Measurements from ENCODE around the gene NLRP13. TPM values are rescaled to one million over a fixed set of nuclear protein-coding genes. Genes with fewer than 3 reads are reported as not detected.
"Not testable (repeated sequence)": the region's sequence is repeated elsewhere in the genome, so short reads cannot be mapped to it uniquely, and the experiment has no call there.

NLRP13 gene
- total and polyA plus RNA-seq, 2 experiments from 2014 or later: not detected

DNA sequence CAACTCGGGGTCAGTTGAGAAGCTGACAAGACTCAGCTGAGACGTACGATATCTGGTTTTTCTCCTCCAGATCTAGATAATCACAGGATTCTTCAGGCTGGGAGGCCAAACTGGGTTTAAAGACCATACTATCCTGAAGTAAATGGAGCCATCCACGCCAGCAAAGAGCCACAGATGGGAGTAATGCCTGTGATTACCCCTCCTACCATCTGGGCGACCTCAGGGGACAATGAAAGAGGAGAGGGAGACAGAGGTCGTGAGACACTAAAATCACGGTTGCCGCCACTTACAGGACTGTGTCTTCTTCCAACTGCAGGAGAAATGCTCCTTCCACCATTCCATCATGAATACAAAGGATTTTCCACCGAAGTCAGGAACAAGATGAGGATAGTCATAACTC is 3.1 kb upstream of the NLRP13 start:
- no peaks in the 10 kb centered on the region for H3K9me3 ChIP-seq (ENCODE audit: low read depth)
- no peaks in the 10 kb centered on the region for H3K27me3 ChIP-seq
- H3K36me3 ChIP-seq: no peaks in the 10 kb centered on the region
- no peak overlapping the region for H3K4me3 ChIP-seq
- no peak overlapping the region for H3K27ac ChIP-seq
- TF ChIP-seq, protein P1, sequence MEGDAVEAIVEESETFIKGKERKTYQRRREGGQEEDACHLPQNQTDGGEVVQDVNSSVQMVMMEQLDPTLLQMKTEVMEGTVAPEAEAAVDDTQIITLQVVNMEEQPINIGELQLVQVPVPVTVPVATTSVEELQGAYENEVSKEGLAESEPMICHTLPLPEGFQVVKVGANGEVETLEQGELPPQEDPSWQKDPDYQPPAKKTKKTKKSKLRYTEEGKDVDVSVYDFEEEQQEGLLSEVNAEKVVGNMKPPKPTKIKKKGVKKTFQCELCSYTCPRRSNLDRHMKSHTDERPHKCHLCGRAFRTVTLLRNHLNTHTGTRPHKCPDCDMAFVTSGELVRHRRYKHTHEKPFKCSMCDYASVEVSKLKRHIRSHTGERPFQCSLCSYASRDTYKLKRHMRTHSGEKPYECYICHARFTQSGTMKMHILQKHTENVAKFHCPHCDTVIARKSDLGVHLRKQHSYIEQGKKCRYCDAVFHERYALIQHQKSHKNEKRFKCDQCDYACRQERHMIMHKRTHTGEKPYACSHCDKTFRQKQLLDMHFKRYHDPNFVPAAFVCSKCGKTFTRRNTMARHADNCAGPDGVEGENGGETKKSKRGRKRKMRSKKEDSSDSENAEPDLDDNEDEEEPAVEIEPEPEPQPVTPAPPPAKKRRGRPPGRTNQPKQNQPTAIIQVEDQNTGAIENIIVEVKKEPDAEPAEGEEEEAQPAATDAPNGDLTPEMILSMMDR (IDR thresholded peaks at IDR 0.05; ENCODE audit: low read depth, low read length): no peak
- no peaks in the 10 kb centered on the region for H3K4me1 ChIP-seq (ENCODE audit: low read depth)
- DNase-seq (ENCODE audit: low read depth in 1 of 2, low spot score in 1 of 2): no peak

DNA sequence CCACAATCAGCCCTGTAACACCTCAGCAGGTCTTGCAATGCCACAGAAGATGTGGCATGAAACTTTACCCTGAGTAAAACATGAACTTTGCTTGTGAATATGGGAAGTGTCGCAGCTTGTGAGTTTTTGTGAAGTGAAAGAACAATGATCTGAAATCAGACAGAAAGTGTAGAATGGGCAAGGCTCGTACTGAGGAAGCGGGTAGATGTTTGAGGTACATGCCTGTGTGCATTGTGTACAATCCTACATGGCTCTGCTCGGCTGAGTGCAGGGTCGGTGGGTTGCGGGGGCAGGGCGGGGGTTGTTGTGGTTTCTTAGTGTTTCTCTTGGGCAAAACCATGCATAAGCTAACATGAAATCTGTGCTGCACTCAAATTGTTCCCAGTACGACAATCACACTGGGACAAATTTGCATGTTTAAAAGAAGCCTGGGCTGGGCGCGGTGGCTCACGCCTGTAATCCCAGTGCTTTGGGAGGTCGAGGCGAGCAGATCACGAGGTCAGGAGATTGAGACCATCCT is 1.1 kb downstream of the NLRP13 start:
- TF ChIP-seq, protein P1 (IDR thresholded peaks at IDR 0.05; ENCODE audit: low read depth, low read length): no peak
- Histone ChIP-seq H3K36me3 (no peaks in the 10 kb centered on the region), H3K27ac (no peak overlapping the region), H3K4me3 (no peak overlapping the region), H3K4me1 (ENCODE audit: low read depth) (no peaks in the 10 kb centered on the region), H3K27me3 (no peaks in the 10 kb centered on the region), H3K9me3 (ENCODE audit: low read depth) (no peaks in the 10 kb centered on the region)
- DNase-seq (ENCODE audit: low read depth in 1 of 2, low spot score in 1 of 2): no peak

DNA sequence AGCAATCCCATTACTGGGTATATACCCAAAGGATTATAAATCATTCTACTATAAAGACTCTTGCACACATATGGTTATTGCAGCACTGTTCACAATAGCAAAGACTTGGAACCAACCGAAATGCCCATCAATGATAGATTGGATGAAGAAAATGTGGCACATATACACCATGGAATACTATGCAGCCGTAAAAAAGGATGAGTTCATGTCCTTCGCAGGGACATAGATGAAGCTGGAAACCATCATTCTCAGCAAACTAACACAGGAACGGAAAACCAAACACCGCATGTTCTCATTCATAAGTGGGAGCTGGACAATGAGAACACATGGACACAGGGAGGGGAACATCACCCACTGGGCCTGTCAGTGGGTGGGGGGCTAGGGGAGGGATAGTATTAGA is 2.9 kb downstream of the NLRP13 start:
- not testable (repeated sequence) for H3K36me3 ChIP-seq; H3K4me1 ChIP-seq (ENCODE audit: low read depth); H3K4me3 ChIP-seq; H3K27ac ChIP-seq; H3K27me3 ChIP-seq; DNase-seq (ENCODE audit: low read depth in 1 of 2, low spot score in 1 of 2); H3K9me3 ChIP-seq (ENCODE audit: low read depth)

DNA sequence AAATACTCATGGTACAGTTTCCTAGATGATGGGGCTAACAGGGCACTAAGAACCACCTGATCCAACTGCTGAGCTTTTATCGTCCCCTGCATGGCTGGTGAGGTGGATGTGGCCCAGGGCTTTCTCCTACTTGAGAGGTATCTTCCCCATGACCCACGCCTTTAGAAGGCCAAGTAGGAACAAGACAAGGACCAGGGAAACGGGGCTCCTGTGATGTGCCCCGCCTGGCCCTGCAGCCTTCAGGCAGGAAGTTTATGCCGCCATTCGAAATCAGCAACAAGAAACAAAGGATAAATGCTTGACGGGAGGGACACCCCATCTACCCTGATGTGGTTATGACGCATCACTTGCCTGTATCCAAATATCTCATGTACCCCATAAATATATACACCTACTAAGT is 4.1 kb downstream of the NLRP13 start:
- no peaks in the 10 kb centered on the region for H3K4me1 ChIP-seq (ENCODE audit: low read depth)
- DNase-seq (ENCODE audit: low read depth in 1 of 2, low spot score in 1 of 2): no peak
- no peaks in the 10 kb centered on the region for H3K36me3 ChIP-seq
- H3K9me3 ChIP-seq (ENCODE audit: low read depth): no peaks in the 10 kb centered on the region
- no peaks in the 10 kb centered on the region for H3K27me3 ChIP-seq
- no peak overlapping the region for H3K4me3 ChIP-seq
- TF ChIP-seq, protein P1 (IDR thresholded peaks at IDR 0.05; ENCODE audit: low read depth, low read length): no peak
- no peak overlapping the region for H3K27ac ChIP-seq

DNA sequence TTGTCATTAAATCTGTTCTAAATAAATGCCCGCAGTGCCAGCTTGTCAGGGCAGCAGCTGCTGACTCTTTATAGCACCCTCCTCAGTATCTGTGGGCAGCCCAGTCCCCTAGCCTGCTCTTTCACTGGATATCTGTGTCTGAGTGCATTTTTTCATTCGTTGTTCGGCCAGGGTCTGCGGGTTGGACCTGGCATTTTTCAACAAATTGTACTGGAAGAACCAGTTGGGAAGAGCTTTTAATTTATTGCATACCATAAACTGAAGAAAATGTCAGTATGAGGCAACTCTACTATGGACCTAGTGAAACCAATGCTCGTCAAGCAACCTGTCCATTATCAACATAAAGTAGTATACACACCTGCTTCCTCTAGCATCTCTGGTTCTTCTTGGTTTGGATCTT is 8.6 kb downstream of the NLRP13 start:
- H3K4me3 ChIP-seq: no peak overlapping the region
- TF ChIP-seq, protein P1 (IDR thresholded peaks at IDR 0.05; ENCODE audit: low read depth, low read length): no peak
- H3K27ac ChIP-seq: no peak overlapping the region
- no peaks in the 10 kb centered on the region for H3K36me3 ChIP-seq
- no peaks in the 10 kb centered on the region for H3K9me3 ChIP-seq (ENCODE audit: low read depth)
- no peak for DNase-seq (ENCODE audit: low read depth in 1 of 2, low spot score in 1 of 2)
- H3K4me1 ChIP-seq (ENCODE audit: low read depth): no peaks in the 10 kb centered on the region
- no peaks in the 10 kb centered on the region for H3K27me3 ChIP-seq

DNA sequence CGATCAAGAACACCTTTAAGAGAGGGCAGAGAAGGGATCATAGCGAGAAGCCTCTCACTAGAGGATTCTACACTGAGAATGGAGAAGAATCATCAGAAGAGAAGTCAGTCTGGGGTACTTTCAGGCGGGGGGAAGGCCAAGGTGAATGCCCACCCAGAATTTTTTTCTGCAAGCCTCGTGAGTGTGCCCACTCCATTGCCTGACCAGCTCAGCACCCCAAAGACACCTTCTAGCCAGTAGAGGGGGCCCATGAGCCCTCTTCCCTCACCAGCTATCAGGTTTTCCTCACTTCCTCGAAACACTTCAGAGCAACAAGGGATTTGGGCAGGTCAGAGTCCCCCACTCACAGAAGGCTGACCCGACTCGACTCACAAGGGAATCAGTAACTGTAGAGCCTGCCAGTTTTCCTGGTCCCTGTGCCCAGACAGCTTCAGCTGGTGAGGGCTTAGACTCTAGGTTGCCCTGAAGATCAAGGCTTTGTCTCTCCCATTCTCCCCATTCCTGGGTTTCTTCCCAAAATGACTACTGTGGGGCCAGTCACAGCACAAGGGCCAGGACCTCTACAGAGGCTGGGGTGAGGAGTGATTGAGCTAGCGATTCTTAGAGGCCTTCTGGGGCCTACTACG is 18.4 kb downstream of the NLRP13 start:
- H3K4me3 ChIP-seq: no peak overlapping the region
- H3K27ac ChIP-seq: no peak overlapping the region
- DNase-seq (ENCODE audit: low read depth in 1 of 2, low spot score in 1 of 2): no peak
- no peaks in the 10 kb centered on the region for H3K27me3 ChIP-seq
- no peaks in the 10 kb centered on the region for H3K36me3 ChIP-seq
- TF ChIP-seq, protein P1 (IDR thresholded peaks at IDR 0.05; ENCODE audit: low read depth, low read length): no peak
- H3K9me3 ChIP-seq (ENCODE audit: low read depth): no peaks in the 10 kb centered on the region
- H3K4me1 ChIP-seq (ENCODE audit: low read depth): no peaks in the 10 kb centered on the region
